Lung microvascular endothelial cell (primary cell): ENCODE results near the gene PUM2. TPM values are rescaled to one million over a fixed set of nuclear protein-coding genes. Genes with fewer than 3 reads are reported as not detected.
A peak's percentile ranks its signal among the peaks of the same experiment; 100 is the strongest.

Experiments used
- DNase-seq, 2 donors: peaks; one replicate each; pipeline versions ENCODE4 v3.0.0 to v3.0.0-alpha.2; 2010; ENCODE audit warnings: low read depth in 2 of 2
- total RNA-seq: library from RNA; depleted of rRNA; stranded (reverse); fragments of >200 nt; gene quantifications from 2 replicates; pipeline ENCODE4 v1.2.1, GENCODE V29; 2014

The PUM2 gene
- total RNA-seq, 1 donor from 2014 or later = 41.1 TPM

DNA sequence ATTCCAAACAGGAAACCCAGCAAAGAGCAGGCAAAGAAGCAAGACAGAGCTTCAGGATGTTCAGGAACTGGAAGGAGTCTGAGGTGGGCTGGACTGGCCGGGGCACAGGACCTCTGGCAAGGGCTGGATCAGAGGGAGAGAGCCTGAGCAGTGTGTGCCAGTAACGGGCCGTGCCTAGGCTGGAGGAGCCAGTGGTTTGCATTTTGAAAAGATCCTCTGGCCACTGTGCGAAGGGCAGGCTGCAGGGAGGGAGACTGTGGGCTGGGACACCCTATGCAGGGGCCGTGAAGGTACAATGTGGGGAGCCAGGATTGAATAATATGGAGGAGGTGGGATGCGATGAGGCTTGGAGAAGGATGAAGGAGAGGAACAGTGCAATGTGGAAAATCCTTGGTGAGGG is 119.5 kb downstream of the PUM2 start:
- no peak for DNase-seq

GRCh38 chr2:20230114-20230425 is 120.6 kb downstream of the PUM2 start:
- DNase-seq = no peak

DNA sequence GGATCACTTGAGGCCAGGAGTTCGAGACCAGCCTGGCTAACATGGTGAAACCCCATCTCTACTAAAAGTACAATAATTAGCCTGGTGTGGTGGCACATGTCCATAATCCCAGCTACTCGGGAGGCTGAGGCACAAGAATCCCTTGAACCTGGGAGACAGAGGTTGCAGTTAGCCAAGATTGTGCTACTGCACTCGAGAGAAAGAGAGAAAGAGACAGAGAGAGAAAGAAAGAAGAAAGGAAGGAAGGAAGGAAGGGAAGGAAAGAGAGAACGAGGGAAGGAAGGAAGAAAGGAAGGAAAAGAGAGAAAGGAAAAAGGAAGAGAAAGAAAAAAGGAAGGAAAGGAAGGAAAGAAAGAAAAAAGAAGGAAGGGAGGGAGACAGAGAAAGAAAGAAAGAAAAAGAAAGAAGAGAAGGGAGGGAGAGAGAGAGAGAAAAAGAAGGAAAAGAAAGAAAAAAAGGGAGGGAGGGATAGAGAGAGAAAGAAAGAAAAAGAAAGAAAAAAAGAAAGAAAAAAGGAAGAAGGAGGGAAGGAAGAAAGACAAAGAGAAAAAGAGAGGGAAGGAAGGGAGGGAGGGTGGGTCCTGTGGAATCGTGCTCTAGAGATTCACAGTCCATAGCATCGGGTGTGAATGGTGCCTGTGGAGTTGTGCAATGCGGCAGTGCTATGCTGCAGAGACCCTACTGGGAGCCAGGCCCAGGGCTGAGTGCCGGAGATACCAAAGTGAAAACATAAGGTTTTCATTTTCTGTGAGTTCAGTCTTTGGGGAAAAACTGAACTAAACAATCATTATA is 121.1 kb downstream of the PUM2 start:
- no peak for DNase-seq

DNA sequence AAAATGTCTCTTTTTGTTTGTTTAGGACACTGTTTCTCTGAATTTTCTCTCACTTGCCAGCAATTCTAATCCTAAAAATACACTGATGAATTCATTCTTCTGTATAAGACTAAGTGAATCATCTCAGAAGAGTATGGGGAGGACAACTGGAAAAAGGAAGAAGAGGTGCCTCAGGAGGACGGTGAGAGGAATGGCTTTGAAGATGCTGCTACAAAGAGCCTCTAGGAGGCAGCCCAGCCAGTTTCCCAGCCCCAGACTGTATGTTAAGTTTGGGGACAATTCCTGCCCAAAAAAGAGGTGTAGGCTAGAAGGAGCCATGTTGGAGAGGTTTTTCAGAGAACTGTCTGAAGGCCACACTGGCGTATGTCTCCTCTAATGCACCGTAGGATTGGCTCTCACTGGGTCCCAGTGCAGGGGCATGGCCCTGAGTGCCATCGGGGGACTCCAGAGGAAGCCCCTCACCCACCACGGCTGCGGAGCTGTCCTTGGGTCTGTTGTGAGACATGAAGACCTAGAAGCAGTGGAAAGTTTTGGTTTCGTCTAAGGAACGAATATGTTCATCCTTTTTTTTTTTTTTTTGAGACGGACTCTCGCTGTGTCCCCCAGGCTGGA is 122.6 kb downstream of the PUM2 start:
- no peak for DNase-seq

- DNase-seq = no peak
Measured at GRCh38 chr2:20226152-20226545, 124.5 kb downstream of the PUM2 start.

GRCh38 chr2:20225294-20226151 is 125.1 kb downstream of the PUM2 start:
- DNase-seq = peak; percentile 69 to 73

DNA sequence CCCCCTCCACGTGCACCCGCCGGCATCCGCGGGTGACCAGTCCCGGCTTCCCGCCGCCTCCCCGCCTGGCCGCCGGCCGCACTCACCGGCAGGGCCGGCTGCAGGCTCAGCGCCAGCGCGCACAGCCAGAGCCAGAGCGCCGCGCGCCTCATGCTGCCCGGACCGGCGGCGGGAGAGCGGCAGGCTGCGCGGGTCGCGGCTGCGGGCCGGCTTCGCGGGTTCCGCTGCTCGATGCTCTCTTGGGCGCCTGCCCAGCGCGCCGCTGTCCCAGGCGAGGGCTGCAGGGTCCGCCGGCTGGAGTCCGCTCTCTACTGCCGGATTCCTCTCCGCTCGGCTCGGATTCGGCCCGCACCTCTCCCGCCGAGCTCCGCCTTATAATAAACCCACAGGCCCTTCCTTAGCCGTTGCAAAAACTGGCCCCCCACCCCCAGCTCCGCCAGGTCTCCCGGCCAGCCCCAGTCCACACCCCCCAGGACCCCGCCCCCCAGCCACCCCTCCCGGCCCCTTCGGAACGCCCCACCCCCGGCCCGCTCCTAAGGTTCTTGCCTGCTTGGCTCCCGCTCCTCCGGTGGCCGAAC is 125.8 kb downstream of the PUM2 start, which contains the start of gene SDC1:
TSS of gene SDC1 (minus strand) at position 415 of the 578 bp plus-strand sequence. CDS start at position 152, 263 bp downstream.
- peak; percentile 71 to 74 for DNase-seq

DNA sequence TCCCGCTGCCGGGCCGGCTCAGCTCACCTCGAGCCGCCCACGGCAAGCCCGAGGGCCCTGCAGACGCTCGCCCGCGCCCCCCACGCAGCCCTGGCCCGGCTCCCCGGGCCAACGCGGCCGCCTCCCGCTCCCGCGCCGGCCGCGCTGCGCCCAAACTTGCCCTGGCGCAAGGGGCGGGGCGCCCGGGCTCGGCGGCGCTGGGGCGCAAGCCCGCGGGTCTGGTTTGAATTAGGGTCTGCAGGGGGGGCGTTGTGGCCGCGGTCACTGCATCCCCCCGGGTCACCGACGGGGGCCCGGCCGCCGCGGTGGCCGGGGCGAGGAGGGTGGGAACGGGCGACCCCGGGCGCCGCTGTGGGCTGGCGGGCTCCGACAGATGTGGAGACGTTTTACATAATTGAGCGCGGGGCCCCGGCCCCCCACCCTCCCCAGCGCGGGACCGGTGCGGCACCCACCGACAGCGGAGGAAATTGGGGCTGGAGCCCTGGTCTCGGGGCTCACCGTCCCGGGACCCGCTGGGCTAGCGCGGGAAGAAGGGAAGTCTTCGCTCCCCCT is 126.4 kb downstream of the PUM2 start:
- no peak for DNase-seq

GRCh38 chr2:20223407-20224163 is 127.1 kb downstream of the PUM2 start:
- peak; percentile 36 to 50 for DNase-seq

- DNase-seq = peak in 1 of 2 donors; percentile 31
Measured at GRCh38 chr2:20222769-20223406, 127.8 kb downstream of the PUM2 start.

DNA sequence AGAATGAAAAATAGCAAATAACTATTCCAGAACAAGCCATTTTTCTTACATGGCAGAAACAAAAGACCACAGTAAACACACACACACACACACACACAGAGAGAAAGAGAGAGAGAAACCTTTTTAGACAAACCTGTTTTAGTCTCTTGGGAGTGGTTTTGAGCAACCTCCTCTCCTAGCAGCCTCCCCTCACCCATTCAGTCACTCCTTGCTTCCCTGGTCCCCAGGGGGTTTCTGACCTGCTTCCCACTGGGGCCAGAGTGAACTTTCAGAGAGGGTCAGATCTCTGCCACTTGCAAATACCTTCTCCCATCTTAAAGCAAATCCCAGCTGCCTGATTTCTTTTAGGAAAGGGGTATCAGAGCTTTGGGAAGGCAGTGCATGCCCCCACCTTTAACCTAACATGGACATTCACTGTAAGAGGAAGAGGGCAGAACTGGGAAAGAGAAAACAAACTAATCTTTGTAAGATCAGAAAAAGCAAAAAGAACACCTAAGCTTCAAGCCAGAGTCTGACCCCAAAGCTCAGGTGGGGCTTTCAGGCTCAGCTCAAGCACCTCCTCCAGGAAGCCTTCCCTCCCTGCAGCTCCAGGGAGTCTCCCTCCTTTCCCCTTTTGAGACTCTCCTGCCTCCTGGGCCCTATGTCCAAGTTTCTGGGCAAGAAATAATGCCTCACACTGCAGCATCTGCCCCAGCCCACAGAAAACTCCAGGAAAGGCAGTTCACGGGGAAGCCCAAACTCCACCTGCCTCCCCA is 128.5 kb downstream of the PUM2 start:
- DNase-seq = no peak

DNA sequence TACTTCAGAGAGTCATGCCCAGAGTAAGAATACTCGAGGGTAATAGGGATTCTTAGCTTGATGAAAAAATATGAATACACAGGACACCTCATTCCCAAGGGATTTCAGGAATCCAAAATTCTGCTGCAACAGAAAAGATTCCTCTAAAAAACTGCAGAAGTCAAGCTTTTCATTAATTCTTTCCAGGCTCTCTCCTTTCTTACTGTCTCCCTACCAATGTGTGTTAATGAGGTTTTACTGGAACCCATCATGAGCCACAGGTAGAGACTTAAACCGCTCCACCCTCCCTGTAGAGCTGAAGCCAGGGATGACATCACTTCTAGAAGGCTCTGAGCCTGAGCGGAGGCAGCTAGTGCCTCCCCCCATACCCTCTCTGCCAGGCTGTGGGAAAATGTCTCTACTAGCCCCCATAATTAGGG is 129.1 kb downstream of the PUM2 start:
- DNase-seq = no peak

DNA sequence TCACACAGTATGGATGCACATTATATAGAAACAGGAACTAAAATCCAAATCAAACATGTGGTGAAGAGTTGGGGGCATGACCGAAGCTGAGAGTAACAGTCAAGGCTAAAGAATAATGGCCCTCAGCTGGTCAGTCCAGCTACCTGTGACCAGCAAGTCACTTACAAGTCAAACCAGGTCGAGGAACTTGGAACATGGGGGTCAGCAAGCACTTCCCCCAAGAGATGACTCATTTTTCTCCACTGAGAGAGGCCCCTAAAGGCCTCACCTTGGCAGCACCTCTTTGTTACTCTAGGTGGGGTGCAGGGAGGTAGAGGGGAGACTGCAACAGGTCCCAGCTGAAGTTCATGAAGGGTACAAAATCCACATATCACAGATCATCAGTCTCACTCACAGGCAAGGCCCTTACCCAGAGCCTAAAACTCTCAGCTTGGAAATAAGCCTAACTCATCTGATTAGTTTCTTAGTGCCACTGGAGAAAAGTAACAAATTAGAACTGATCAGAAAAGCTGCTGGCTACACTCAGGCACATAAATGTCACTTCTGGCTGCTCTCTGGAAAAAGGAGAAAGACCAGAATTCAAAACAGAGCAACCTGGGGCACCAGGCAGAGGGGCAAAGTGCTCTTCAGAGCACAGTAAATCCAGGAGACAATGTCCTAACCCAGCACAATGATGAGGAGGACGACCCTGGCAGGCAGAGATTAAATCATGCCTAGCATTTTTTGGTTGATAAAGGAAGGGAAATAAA is 129.7 kb downstream of the PUM2 start:
- no peak for DNase-seq

GRCh38 chr2:20219763-20220380 is 130.8 kb downstream of the PUM2 start:
- DNase-seq = no peak

- DNase-seq = no peak
Measured at GRCh38 chr2:20218331-20219320, 132.0 kb downstream of the PUM2 start.

- DNase-seq = no peak
Measured at GRCh38 chr2:20217041-20217970, 133.3 kb downstream of the PUM2 start.
